ENCODE results near the gene RNF157.
"Not testable (repeated sequence)": the region's sequence is repeated elsewhere in the genome, so short reads cannot be mapped to it uniquely, and the experiment has no call there.

RNF157 gene

DNA sequence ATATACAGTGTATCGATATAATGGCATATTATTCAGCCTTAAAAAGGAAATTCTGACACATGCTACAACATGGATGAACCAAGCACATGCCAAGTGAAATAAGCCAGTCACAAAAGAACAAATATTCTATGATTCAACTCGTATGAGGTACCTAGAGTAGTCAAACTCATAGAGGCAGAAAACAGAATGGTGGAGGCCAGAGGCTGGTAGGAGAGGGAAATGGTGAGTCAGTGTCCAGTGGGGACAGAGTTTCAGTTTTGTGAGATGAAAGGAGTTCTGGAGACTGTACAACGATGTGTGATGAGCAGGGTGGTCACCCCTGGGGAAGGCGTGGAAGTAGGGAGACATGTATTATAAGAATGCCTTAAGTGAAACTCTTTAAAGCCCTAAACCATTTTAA, 39.9 kb downstream of the RNF157 start:
- Mint-ChIP-seq H3K4me3 (no peak overlapping the region), H3K9me3 (no peaks in the 10 kb centered on the region), H3K4me1 (peaks cover 54% of the 10 kb centered on the region), H3K27ac (peak overlapping the region; percentile 67), H3K36me3 (peaks cover 23% of the 10 kb centered on the region)
- DNase-seq (ENCODE audit: low spot score in 2 of 2) = no peak
- ATAC-seq = peak; percentile 67

DNA sequence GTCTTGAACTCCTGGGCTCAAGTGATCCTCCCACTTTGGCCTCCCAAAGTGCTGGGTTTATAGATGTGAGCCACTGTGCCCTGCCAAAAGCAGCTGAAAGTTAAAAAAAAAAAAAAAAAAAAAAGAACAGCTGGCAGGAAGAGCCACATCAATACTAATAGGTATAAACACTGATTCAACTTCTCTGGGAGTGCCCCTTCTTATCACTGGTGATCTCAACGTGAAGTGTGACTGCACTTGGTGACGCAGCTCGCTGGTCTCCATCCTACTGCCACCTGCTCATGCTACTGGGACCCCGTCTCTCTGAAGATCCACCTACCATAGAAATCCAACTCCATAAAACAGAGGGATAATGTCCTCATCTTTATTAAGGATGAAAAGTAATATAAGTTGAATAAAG, 40.8 kb downstream of the RNF157 start:
- no peaks in the 10 kb centered on the region for H3K9me3 Mint-ChIP-seq
- H3K36me3 Mint-ChIP-seq = peaks cover 23% of the 10 kb centered on the region
- DNase-seq (ENCODE audit: low spot score in 2 of 2) (no peak), ATAC-seq (peak; percentile 96)
- H3K4me3 Mint-ChIP-seq = peak overlapping the region; percentile 30
- H3K27ac Mint-ChIP-seq = peak overlapping the region; percentile 67
- peaks cover 58% of the 10 kb centered on the region for H3K4me1 Mint-ChIP-seq

DNA sequence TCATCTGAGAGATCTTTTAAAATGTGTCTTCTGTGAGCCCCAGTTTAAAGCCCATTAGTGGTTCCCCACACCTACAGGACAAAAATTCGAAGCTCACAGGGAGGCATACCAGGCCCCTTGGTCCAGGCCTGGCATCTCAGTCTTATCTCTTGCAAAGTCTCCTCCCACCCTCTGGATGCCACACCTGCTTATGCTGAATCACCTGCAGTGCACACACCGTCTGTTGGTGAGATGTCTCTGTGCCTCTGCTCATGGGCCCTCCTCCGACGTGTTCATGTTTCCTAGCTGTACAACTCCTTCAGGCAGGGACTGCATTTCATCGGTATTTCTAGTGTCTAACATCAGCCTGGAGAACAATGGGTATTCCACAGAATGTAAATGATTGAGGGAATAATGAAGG, 41.6 kb downstream of the RNF157 start:
- DNase-seq (ENCODE audit: low spot score in 2 of 2) (no peak), ATAC-seq (no peak)
- peak overlapping the region; percentile 67 for H3K27ac Mint-ChIP-seq
- peaks cover 58% of the 10 kb centered on the region for H3K4me1 Mint-ChIP-seq
- no peaks in the 10 kb centered on the region for H3K9me3 Mint-ChIP-seq
- no peak overlapping the region for H3K4me3 Mint-ChIP-seq
- H3K36me3 Mint-ChIP-seq = peaks cover 18% of the 10 kb centered on the region

DNA sequence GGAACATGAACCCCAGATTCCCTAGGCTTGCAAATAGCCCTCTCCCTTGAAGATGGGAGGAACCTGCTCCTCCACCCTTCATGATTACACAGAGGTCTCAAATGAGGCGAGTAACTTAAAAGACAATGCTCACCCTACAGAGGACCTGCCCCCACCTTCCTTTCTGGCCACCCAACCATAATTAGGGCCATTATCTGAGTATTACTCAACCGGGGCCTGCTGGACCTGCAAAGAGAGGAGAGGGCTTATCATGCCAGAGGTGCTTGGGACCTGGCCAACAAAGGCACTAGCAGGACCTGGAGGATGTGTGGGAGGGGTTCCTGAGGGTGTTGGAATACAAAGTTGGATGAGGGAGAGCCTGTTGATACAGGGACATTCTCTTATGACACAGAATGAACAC, 42.4 kb downstream of the RNF157 start:
- no peak for ATAC-seq
- Mint-ChIP-seq H3K9me3 (no peaks in the 10 kb centered on the region), H3K4me3 (no peak overlapping the region), H3K4me1 (peaks cover 66% of the 10 kb centered on the region), H3K27ac (peak overlapping the region; percentile 70), H3K36me3 (peaks cover 19% of the 10 kb centered on the region)
- no peak for DNase-seq (ENCODE audit: low spot score in 2 of 2)

DNA sequence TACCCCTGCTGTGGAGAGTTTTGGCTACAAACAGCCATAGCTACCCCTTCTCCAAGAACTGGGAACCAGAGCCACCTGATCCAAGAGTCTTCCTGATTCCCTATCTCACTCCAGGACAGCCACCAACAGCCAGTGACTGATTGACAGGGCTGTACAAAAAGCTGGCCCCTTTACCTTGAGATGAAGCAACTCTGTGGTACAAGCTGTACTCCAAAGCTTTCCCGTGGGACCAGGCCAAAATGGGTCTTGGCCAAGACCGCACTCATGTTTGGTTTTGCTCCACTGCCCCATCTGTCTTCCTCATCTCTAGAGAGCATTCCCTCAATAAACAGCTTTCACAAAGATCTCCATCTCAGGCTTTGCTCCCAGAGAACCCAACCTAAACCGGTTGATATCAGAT, 43.6 kb downstream of the RNF157 start:
- no peak for DNase-seq (ENCODE audit: low spot score in 2 of 2)
- Mint-ChIP-seq H3K4me3 (no peak overlapping the region), H3K36me3 (peaks cover 31% of the 10 kb centered on the region), H3K4me1 (peaks cover 74% of the 10 kb centered on the region), H3K9me3 (no peaks in the 10 kb centered on the region), H3K27ac (peak overlapping the region; percentile 70)
- no peak for ATAC-seq

DNA sequence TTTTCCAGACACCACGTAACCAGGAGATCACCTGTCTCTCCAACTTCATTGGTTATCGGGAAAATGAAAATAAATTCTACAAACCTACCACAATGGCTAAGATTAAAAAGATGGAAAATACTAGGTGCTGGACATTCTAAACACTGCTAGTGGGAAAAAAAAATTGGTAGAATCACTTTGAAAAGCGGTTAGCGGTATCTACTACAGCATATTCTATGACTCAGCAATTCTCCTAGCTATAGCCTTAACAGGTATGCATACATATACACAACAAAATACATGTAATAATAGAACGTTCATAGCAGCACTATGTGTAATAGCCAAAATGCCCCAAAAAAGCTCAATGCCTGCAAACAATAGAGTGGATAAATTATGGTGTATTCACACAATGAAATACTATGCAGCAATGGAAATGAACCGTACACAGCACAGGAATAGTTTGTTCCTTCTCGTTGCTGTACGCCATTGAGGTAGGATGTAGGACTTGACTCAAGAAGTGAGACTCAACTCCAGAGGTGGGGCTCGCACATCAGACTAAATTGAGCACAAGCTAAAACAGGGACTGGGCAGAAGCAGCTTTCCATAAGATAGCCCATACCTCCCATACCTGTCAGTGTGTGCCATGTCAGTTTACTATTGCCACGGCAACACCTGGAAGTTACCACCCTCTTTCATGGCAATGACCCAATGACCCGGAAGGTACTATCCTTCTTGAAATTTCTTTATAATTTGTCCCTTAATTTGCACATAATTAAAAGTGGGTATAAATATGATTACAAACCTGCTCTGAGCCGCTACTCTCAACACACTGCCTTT, 44.8 kb downstream of the RNF157 start:
- DNase-seq (ENCODE audit: low spot score in 2 of 2) (no peak), ATAC-seq (no peak)
- Mint-ChIP-seq H3K4me1 (peaks cover 77% of the 10 kb centered on the region), H3K4me3 (no peak overlapping the region), H3K9me3 (no peaks in the 10 kb centered on the region), H3K36me3 (peaks cover 37% of the 10 kb centered on the region), H3K27ac (no peak overlapping the region)

- DNase-seq (ENCODE audit: low spot score in 2 of 2) = no peak
- no peak for ATAC-seq
- peak overlapping the region; percentile 93 for H3K27ac Mint-ChIP-seq
- H3K4me3 Mint-ChIP-seq = peak overlapping the region; percentile 61
- H3K4me1 Mint-ChIP-seq = peaks cover 76% of the 10 kb centered on the region
- no peaks in the 10 kb centered on the region for H3K9me3 Mint-ChIP-seq
- peaks cover 28% of the 10 kb centered on the region for H3K36me3 Mint-ChIP-seq
Measured at GRCh38 chr17:76193591-76193990, 46.7 kb downstream of the RNF157 start.

GRCh38 chr17:76191896-76192295, 48.4 kb downstream of the RNF157 start:
- peak; percentile 93 for ATAC-seq
- H3K4me1 Mint-ChIP-seq = peaks cover 76% of the 10 kb centered on the region
- peak overlapping the region; percentile 93 for H3K27ac Mint-ChIP-seq
- peaks cover 21% of the 10 kb centered on the region for H3K36me3 Mint-ChIP-seq
- H3K9me3 Mint-ChIP-seq = no peaks in the 10 kb centered on the region
- peak overlapping the region; percentile 61 for H3K4me3 Mint-ChIP-seq
- DNase-seq (ENCODE audit: low spot score in 2 of 2) = peak; percentile 20 to 67

DNA sequence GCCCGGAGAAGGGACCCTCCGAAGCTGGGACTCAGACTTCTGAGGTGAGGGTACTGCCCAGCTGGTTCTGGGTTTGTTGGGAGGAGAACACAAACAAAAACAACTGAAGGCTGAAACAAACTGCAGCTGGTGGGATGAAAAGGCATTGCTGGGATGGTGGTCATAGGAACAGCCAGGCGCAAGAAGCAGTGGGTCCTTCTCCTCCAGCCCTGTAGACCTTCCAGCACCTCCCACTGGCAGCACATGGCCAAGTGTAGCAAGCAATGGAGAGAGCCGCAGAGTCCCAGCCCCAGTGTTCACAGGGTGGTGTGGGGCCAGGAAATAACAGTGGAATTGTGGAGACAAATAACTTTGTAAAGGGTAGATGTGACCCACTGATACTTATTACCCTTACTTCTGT, 50.6 kb downstream of the RNF157 start:
- no peak for ATAC-seq
- H3K36me3 Mint-ChIP-seq = peaks cover 19% of the 10 kb centered on the region
- H3K9me3 Mint-ChIP-seq = no peaks in the 10 kb centered on the region
- peaks cover 73% of the 10 kb centered on the region for H3K4me1 Mint-ChIP-seq
- H3K27ac Mint-ChIP-seq = peak overlapping the region; percentile 84
- no peak for DNase-seq (ENCODE audit: low spot score in 2 of 2)
- peak overlapping the region; percentile 34 for H3K4me3 Mint-ChIP-seq

GRCh38 chr17:76189247-76189646, 51.0 kb downstream of the RNF157 start:
- peak overlapping the region; percentile 84 for H3K27ac Mint-ChIP-seq
- ATAC-seq = no peak
- H3K9me3 Mint-ChIP-seq = no peaks in the 10 kb centered on the region
- H3K4me1 Mint-ChIP-seq = peaks cover 75% of the 10 kb centered on the region
- DNase-seq (ENCODE audit: low spot score in 2 of 2) = no peak
- H3K4me3 Mint-ChIP-seq = peak overlapping the region; percentile 34
- H3K36me3 Mint-ChIP-seq = peaks cover 19% of the 10 kb centered on the region

- no peak for ATAC-seq
- Mint-ChIP-seq H3K36me3 (peaks cover 19% of the 10 kb centered on the region), H3K4me3 (peak overlapping the region; percentile 11), H3K27ac (peak overlapping the region; percentile 84), H3K9me3 (no peaks in the 10 kb centered on the region), H3K4me1 (peaks cover 68% of the 10 kb centered on the region)
- no peak for DNase-seq (ENCODE audit: low spot score in 2 of 2)
Measured at GRCh38 chr17:76188213-76189016, 51.9 kb downstream of the RNF157 start.

DNA sequence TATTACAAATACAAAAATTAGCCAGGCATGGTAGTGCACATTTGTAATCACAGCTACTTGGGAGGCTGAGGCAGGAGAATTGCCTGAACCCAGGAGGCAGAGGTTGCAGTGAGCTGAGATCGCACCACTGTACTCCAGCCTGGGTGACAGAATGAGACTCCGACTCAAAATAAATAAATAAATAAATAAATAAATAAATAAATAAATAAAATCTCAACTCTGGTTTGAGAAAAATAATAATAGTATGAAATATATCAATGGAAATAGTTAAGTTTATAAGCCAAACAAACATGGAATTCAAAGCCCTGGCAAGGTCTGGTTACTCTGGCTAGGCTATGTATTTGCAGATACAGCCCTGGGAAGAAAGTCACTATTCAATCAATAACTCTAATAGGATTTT, 53.5 kb downstream of the RNF157 start:
- not testable (repeated sequence) for ATAC-seq; H3K36me3 Mint-ChIP-seq; DNase-seq (ENCODE audit: low spot score in 2 of 2); H3K9me3 Mint-ChIP-seq
- Mint-ChIP-seq H3K27ac (peak overlapping the region; percentile 67), H3K4me3 (peak overlapping the region; percentile 36), H3K4me1 (peaks cover 56% of the 10 kb centered on the region)

DNA sequence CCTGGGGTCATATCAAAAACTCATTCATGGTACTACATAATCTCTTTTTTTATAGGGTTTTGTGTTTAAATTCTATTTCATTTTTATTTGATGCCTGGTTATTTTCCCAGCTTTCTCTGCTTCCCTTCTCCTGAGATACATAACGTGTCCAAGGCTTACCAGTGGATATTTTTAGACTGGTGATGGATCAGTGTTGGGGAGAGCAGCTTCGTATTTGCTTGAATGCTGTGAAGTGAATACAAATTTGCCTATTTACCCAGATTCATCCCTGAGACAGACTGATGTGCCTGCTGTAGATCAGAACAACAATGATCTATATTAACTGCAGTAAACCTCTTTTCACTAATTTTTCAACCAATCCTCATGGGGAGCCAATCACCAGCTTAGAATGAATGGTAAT, 56.0 kb downstream of the RNF157 start:
- DNase-seq (ENCODE audit: low spot score in 2 of 2) (no peak), ATAC-seq (no peak)
- Mint-ChIP-seq H3K4me3 (no peak overlapping the region), H3K4me1 (peaks cover 59% of the 10 kb centered on the region), H3K36me3 (no peaks in the 10 kb centered on the region), H3K9me3 (no peaks in the 10 kb centered on the region), H3K27ac (peak overlapping the region; percentile 58)

GRCh38 chr17:76182016-76182764, 58.1 kb downstream of the RNF157 start:
- DNase-seq (ENCODE audit: low spot score in 2 of 2) (peak; percentile 95 to 99), ATAC-seq (peak; percentile 88)
- Mint-ChIP-seq H3K4me3 (peak overlapping the region; percentile 16), H3K9me3 (no peaks in the 10 kb centered on the region), H3K27ac (peak overlapping the region; percentile 76), H3K36me3 (no peaks in the 10 kb centered on the region), H3K4me1 (peaks cover 47% of the 10 kb centered on the region)
